ENCODE results near the gene DPP4.

DNA sequence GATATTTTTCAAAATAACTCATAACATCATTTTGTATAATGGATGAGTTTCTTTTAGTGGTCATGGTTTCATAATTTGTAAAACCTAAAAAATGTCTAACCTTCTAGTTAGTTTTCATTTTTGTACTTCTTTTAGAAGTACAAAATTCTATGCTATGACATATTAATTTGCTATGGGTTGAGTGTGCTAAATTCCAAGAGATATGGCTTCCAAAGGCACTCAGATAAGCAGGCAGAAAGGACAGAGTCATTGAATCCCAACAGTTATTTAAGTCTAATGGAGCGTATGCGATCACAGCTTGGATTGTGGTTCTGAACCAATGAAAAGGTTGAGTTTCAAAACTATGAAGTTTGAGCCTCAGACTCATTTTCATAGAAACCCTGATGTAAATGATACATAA lies 41.1 kb upstream of the DPP4 start:
- TF ChIP-seq POLR2A (IDR thresholded peaks at IDR 0.05) (no peak), CTCF (IDR thresholded peaks at IDR 0.05) (no peak)
